ENCODE data around the gene WARS2.

The WARS2 gene

GRCh38 chr1:119081267-119081666, 59.2 kb downstream of the WARS2 start:
- no peak for DNase-seq

- no peak for DNase-seq
Measured at GRCh38 chr1:119080586-119080985, 59.9 kb downstream of the WARS2 start.

- DNase-seq = no peak
Measured at GRCh38 chr1:119079881-119080280, 60.6 kb downstream of the WARS2 start.

GRCh38 chr1:119075614-119076013, 64.8 kb downstream of the WARS2 start:
- DNase-seq = no peak

GRCh38 chr1:119071321-119071720, 69.1 kb downstream of the WARS2 start:
- DNase-seq = no peak

- no peak for DNase-seq
Measured at GRCh38 chr1:119069682-119070081, 70.8 kb downstream of the WARS2 start.

GRCh38 chr1:119068427-119068826, 72.0 kb downstream of the WARS2 start:
- no peak for DNase-seq

- no peak for DNase-seq
Measured at GRCh38 chr1:119061700-119062099, 78.8 kb downstream of the WARS2 start.

- DNase-seq = no peak
Measured at GRCh38 chr1:119055568-119055967, 84.9 kb downstream of the WARS2 start.

- no peak for DNase-seq
Measured at GRCh38 chr1:119053917-119054316, 86.5 kb downstream of the WARS2 start.

GRCh38 chr1:119052267-119052666, 88.2 kb downstream of the WARS2 start:
- DNase-seq = no peak

GRCh38 chr1:119048624-119049404, 91.6 kb downstream of the WARS2 start:
- DNase-seq = no peak

- DNase-seq = no peak
Measured at GRCh38 chr1:119046785-119047438, 93.5 kb downstream of the WARS2 start.

- no peak for DNase-seq
Measured at GRCh38 chr1:119046429-119046784, 94.0 kb downstream of the WARS2 start.

GRCh38 chr1:119045096-119045746, 95.2 kb downstream of the WARS2 start:
- no peak for DNase-seq

GRCh38 chr1:119040906-119041305, 99.5 kb downstream of the WARS2 start:
- no peak for DNase-seq

GRCh38 chr1:119040489-119040888, 100.0 kb downstream of the WARS2 start:
- DNase-seq = no peak

GRCh38 chr1:119038363-119038762, 102.1 kb downstream of the WARS2 start:
- DNase-seq = no peak

- no peak for DNase-seq
Measured at GRCh38 chr1:119034359-119034758, 106.1 kb downstream of the WARS2 start.

GRCh38 chr1:119032986-119033385, 107.5 kb downstream of the WARS2 start:
- no peak for DNase-seq

- DNase-seq = no peak
Measured at GRCh38 chr1:119027759-119028158, 112.7 kb downstream of the WARS2 start.

- no peak for DNase-seq
Measured at GRCh38 chr1:119026956-119027355, 113.5 kb downstream of the WARS2 start.

GRCh38 chr1:119015547-119015946, 124.9 kb downstream of the WARS2 start:
- DNase-seq = no peak

GRCh38 chr1:119012383-119012782, 128.1 kb downstream of the WARS2 start:
- DNase-seq = no peak
